K562 (cell line): ENCODE data around the gene DVL2. TPM values are rescaled to one million over a fixed set of nuclear protein-coding genes. Genes with fewer than 3 reads are reported as not detected.

Experiments
- ARID2 ChIP-seq: fragments of 450-650 bp; IDR thresholded peaks from 2 replicates; pipeline ENCODE4 v1.6.1; 2017; ENCODE audit warnings: antibody characterized with exemption, mild to moderate bottlenecking
- ATF7 ChIP-seq: fragments of 450-650 bp; IDR thresholded peaks from 2 replicates; pipeline ENCODE4 v1.7.1; 2014; ENCODE audit warnings: mild to moderate bottlenecking, moderate library complexity
- BMI1 ChIP-seq: fragments of 150-350 bp; IDR thresholded peaks from 2 replicates; pipeline ENCODE4 v1.6.1; 2014; ENCODE audit warnings: low read length
- C11orf30 ChIP-seq: fragments of 450-650 bp; IDR thresholded peaks from 2 replicates; pipeline ENCODE4 v1.6.1; 2016; ENCODE audit warnings: low read depth, mild to moderate bottlenecking
- CAMTA2 ChIP-seq: fragments of 250-450 bp; sonication (Bioruptor Pico); conservative IDR thresholded peaks from 2 replicates; pipeline ENCODE4 v1.5.1; 2022
- CREM ChIP-seq: IDR thresholded peaks from 2 replicates; pipeline ENCODE4 v1.6.1; 2014; ENCODE audit warnings: antibody characterized with exemption, low read depth
- DPF2 ChIP-seq: fragments of 450-650 bp; IDR thresholded peaks from 2 replicates; pipeline ENCODE4 v1.6.1; 2016
- HDGF ChIP-seq: fragments of 450-650 bp; IDR thresholded peaks from 2 replicates; pipeline ENCODE4 v1.6.1; 2016
- KDM1A ChIP-seq, 2 experiments: fragments of 450-650 bp; IDR thresholded peaks; 2 replicates each; pipeline ENCODE4 v1.6.1; 2016; ENCODE audit warnings: mild to moderate bottlenecking in 2 of 2
- KLF6 ChIP-seq: fragments of 250-450 bp; sonication (Bioruptor Pico); IDR thresholded peaks from 2 replicates; pipeline ENCODE4 v1.4.0; 2020; ENCODE audit warnings: mild to moderate bottlenecking, moderate library complexity, borderline replicate concordance
- MAZ ChIP-seq, 2 experiments: fragments of 450-650 bp in 1 of 2; sonication (generic) in 1 of 2; formaldehyde crosslinking; IDR thresholded peaks in 1 of 2; conservative IDR thresholded peaks in 1 of 2; 2 replicates each; pipeline versions ENCODE4 v1.4.0 to v1.5.0; 2020; ENCODE audit warnings: mild to moderate bottlenecking in 1 of 2, missing genetic modification reagents in 1 of 2
- MECOM ChIP-seq: fragments of 250-450 bp; sonication (Bioruptor Pico); IDR thresholded peaks from 2 replicates; pipeline ENCODE4 v1.8.0; 2022; ENCODE audit warnings: inconsistent platforms
- MYC ChIP-seq, 2 experiments: fragments of 250-450 bp in 1 of 2; sonication (Bioruptor Pico) in 1 of 2; IDR thresholded peaks; 2 replicates each; pipeline versions ENCODE4 v1.5.1 to v1.6.1; 2012 to 2021; ENCODE audit warnings: low read depth in 2 of 2, borderline replicate concordance in 1 of 2, improper control_type of control experiment in 1 of 2, low read length in 1 of 2, mild to moderate bottlenecking in 1 of 2, moderate library complexity in 1 of 2
- MYNN ChIP-seq, 2 experiments: sonication (generic); formaldehyde crosslinking in 1 of 2; IDR thresholded peaks; 2 replicates each; pipeline versions ENCODE4 v1.5.0 to v1.6.1; 2016 to 2020; ENCODE audit warnings: antibody characterized with exemption in 1 of 2, missing genetic modification reagents in 1 of 2
- RBM15 ChIP-seq: fragments of 200-400 bp; formaldehyde crosslinking; IDR thresholded peaks from 2 replicates; pipeline ENCODE4 v1.6.1; 2018; ENCODE audit warnings: mild to moderate bottlenecking, low read length, moderate library complexity; ENCODE audit not compliant: insufficient read depth
- RFX1 ChIP-seq: fragments of 450-650 bp; IDR thresholded peaks from 2 replicates; pipeline ENCODE4 v1.6.1; 2016; ENCODE audit warnings: mild to moderate bottlenecking, moderate library complexity
- SP1 ChIP-seq: sonication (generic); formaldehyde crosslinking; IDR thresholded peaks from 2 replicates; pipeline ENCODE4 v1.8.1; 2022; ENCODE audit warnings: mild to moderate bottlenecking, missing genetic modification reagents
- SP2 ChIP-seq: IDR thresholded peaks from 2 replicates; pipeline ENCODE4 v1.6.1; 2011; ENCODE audit warnings: mild to moderate bottlenecking, low read depth, low read length, moderate library complexity; ENCODE audit not compliant: poor library complexity, severe bottlenecking; ENCODE audit errors: extremely low read depth
- ZBTB17 ChIP-seq: fragments of 450-650 bp; formaldehyde crosslinking; IDR thresholded peaks from 2 replicates; pipeline ENCODE4 v1.4.0; 2020; ENCODE audit warnings: mild to moderate bottlenecking
- ZBTB40 ChIP-seq, 2 experiments: fragments of 450-650 bp in 1 of 2; sonication (generic) in 1 of 2; formaldehyde crosslinking in 1 of 2; IDR thresholded peaks; 2 replicates each; pipeline versions ENCODE4 v1.7.1 to v1.9.0; 2016 to 2022; ENCODE audit warnings: inconsistent platforms in 1 of 2, mild to moderate bottlenecking in 1 of 2, missing genetic modification reagents in 1 of 2
- ZEB2 ChIP-seq: fragments of 450-650 bp; IDR thresholded peaks from 2 replicates; pipeline ENCODE4 v1.6.1; 2016
- ZNF212 ChIP-seq: fragments of 450-650 bp; formaldehyde crosslinking; IDR thresholded peaks from 2 replicates; pipeline ENCODE4 v1.4.0; 2020; ENCODE audit warnings: mild to moderate bottlenecking
- polyA plus RNA-seq, 8 experiments: library from polyadenylated mRNA; depleted of rRNA in 4 of 8; stranded (reverse) in 5 of 8; unstranded in 3 of 8; fragments of >200 nt; fragmentation: Nextera tagmentation in 2 of 8; fragmentation: Illumina TruSeq in 1 of 8; extraction: Ambion mirVana in 2 of 8; extraction: Trizol in 1 of 8; gene quantifications; 2 replicates each; pipeline versions ENCODE4 v1.2.1 to v1.2.3, GENCODE V29; 2011 to 2014; ENCODE audit warnings: inconsistent platforms in 1 of 8, missing spikeins in 1 of 8
- total RNA-seq, 7 experiments: library from RNA; depleted of rRNA in 6 of 7; stranded (reverse); fragments of >200 nt in 6 of 7; fragmentation: Illumina TruSeq in 2 of 7; extraction: Trizol in 2 of 7; gene quantifications; 2 replicates each; pipeline versions ENCODE4 v1.2.1 to v1.2.3, GENCODE V29; 2011 to 2021; ENCODE audit warnings: low replicate concordance in 1 of 7

Gene DVL2
- total and polyA plus RNA-seq, 9 of the 15 experiments (the other 6 are each of a cell fraction or from before 2014, with no cell fraction given), result 1.3 to 49.5 (median 24.3) TPM

DNA sequence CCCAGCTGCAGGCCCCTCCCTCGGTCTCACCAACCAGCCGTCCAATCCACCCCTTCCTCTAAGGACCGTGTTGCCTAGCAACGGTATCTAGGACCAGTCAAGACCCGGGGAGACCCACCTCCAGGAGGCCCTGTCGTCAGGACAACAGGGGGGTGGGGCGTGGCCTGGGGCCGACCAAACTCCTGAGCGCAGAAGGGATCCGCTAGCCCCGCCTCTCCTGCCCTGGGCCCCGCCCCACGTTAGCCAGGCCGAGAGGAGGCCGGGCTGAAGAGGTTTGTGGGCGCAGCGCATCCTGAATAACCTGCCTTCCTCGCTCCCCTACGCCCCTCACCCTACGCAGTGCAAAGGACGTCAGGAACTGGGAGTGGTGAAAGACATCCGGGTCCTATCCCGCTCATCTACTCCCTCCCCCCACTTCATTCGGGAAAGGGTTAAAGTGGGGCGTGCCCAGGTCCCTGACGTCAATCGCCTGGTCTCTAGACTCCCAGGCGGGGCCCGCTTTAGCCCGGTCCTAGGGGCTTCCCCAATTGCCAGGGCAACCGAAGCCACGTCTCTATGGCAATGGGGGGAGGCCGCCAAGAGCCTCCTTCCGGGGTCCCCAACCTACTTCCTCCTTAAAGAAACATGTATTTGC lies 29.4 kb downstream of the DVL2 start (continued):
- TF ChIP-seq RBM15, result no peak
- TF ChIP-seq CREM, result peak; percentile 73
- TF ChIP-seq KLF6, result no peak
- no peak for TF ChIP-seq CAMTA2 (CRISPR knock-in tag)
- no peak for TF ChIP-seq ZNF212 (CRISPR knock-in tag)
- TF ChIP-seq DPF2, result 0 out of 2 replicates have a peak, but pooled peaks have one; percentile 27
- no peak for TF ChIP-seq ZEB2
- TF ChIP-seq ZBTB17 (CRISPR knock-in tag), result no peak
- peak; percentile 67; the same call in 1 of the 2 replicates for TF ChIP-seq ATF7
- no peak for TF ChIP-seq SP2
- no peak for TF ChIP-seq MECOM (CRISPR knock-in tag)
- no peak for TF ChIP-seq HDGF
- TF ChIP-seq MYC (IDR thresholded peaks at IDR 0.05; ENCODE audit: low read depth, low read length), result no peak
- TF ChIP-seq MYC (CRISPR knock-in tag; IDR thresholded peaks at IDR 0.05; ENCODE audit: borderline replicate concordance, low read depth), result no peak
- peak; percentile 81 for TF ChIP-seq BMI1
- no peak for TF ChIP-seq ZBTB40 (IDR thresholded peaks at IDR 0.05)
- no peak for TF ChIP-seq ZBTB40 (CRISPR knock-in tag; IDR thresholded peaks at IDR 0.05)
- TF ChIP-seq MAZ (CRISPR knock-in tag; conservative IDR thresholded peaks at IDR 0.05 in 1 of 2, IDR thresholded peaks at IDR 0.05 in 1 of 2), result peak in 1 of 2 experiments; percentile 62; a peak in 1 of 4 replicates
- TF ChIP-seq RFX1, result peak; percentile 99
- TF ChIP-seq ARID2, result no peak
- TF ChIP-seq C11orf30, result no peak
- no peak for TF ChIP-seq KDM1A (IDR thresholded peaks at IDR 0.05)
- TF ChIP-seq MYNN (IDR thresholded peaks at IDR 0.05), result peak; percentile 45; the same call in 1 of the 2 replicates
- no peak for TF ChIP-seq MYNN (CRISPR knock-in tag; IDR thresholded peaks at IDR 0.05)
- TF ChIP-seq SP1 (CRISPR knock-in tag), result 0 out of 2 replicates have a peak, but pooled peaks have one; percentile 47
